H1 (cell line): Measurements from ENCODE around the gene LLGL2. TPM values are rescaled to one million over a fixed set of nuclear protein-coding genes. Genes with fewer than 3 reads are reported as not detected.

Source experiments
- CTCF ChIA-PET: fragments of 300-600 bp; sonication (Branson Sonifier 250); formaldehyde crosslinking; loops from one replicate; lab custom pipeline; 2021; ENCODE audit not compliant: partially characterized antibody; lab: Charles Lee
- POLR2A ChIA-PET: fragments of 300-600 bp; sonication (Branson Sonifier 250); formaldehyde crosslinking; loops from one replicate; lab custom pipeline; 2021; ENCODE audit warnings: inconsistent platforms; ENCODE audit not compliant: partially characterized antibody; lab: Charles Lee
- DNase-seq, 2 experiments: peaks; one replicate each; pipeline versions ENCODE4 v3.0.0 to v3.0.0-alpha.2; 2010 to 2022; ENCODE audit warnings: low spot score in 2 of 2, low read depth in 1 of 2, mixed read lengths in 1 of 2
- FAIRE-seq: peaks from 2 replicates; lab custom pipeline; 2011; peaks lifted over from hg19 to GRCh38; lab: Jason Lieb, UNC
- H2AFZ ChIP-seq: 2 replicates; pipeline ENCODE4 v1.8.1; 2012; ENCODE audit warnings: low read length, inconsistent platforms
- H2AK5ac ChIP-seq: 2 replicates; pipeline ENCODE4 v1.6.1; 2013; ENCODE audit warnings: low read depth, low read length
- H2BK120ac ChIP-seq: replicated peaks from 2 replicates; pipeline ENCODE3; 2013; ENCODE audit warnings: low read depth, low read length, inconsistent platforms
- H2BK12ac ChIP-seq: 2 replicates; pipeline ENCODE4 v1.6.1; 2013; ENCODE audit warnings: low read depth, low read length
- H2BK15ac ChIP-seq: 2 replicates; pipeline ENCODE4 v1.6.1; 2013; ENCODE audit warnings: low read length
- H2BK20ac ChIP-seq: 2 replicates; pipeline ENCODE4 v1.6.1; 2013; ENCODE audit warnings: low read length
- H2BK5ac ChIP-seq: 2 replicates; pipeline ENCODE4 v1.6.1; 2013; ENCODE audit warnings: low read depth, low read length
- H3K14ac ChIP-seq: 2 replicates; pipeline ENCODE4 v1.6.1; 2013; ENCODE audit warnings: inconsistent platforms; ENCODE audit not compliant: insufficient read length
- H3K18ac ChIP-seq: 2 replicates; pipeline ENCODE4 v1.6.1; 2013; ENCODE audit warnings: low read length; ENCODE audit errors: extremely low read depth
- H3K23ac ChIP-seq: 2 replicates; pipeline ENCODE4 v1.6.1; 2013; ENCODE audit warnings: inconsistent platforms; ENCODE audit not compliant: insufficient read length
- H3K23me2 ChIP-seq: 2 replicates; pipeline ENCODE4 v1.6.1; 2013; ENCODE audit warnings: low read depth, low read length
- H3K27ac ChIP-seq: 2 replicates; pipeline ENCODE4 v1.6.1; 2011; ENCODE audit warnings: low read depth, low read length, inconsistent platforms
- H3K27me3 ChIP-seq, 4 experiments: replicated peaks in 1 of 4; 1 replicate in 1 of 4; 2 replicates in 3 of 4; pipeline versions ENCODE4 v1.6.1 to v1.8.1; 2011 to 2013; ENCODE audit warnings: low read length in 3 of 4, mild to moderate bottlenecking in 3 of 4, inconsistent platforms in 2 of 4, mixed read lengths in 2 of 4, moderate library complexity in 1 of 4; ENCODE audit not compliant: control insufficient read depth in 3 of 4, insufficient read depth in 3 of 4; ENCODE audit errors: extremely low read depth in 1 of 4
- H3K36me3 ChIP-seq, 4 experiments: 2 replicates each; pipeline versions ENCODE4 v1.6.1 to v1.8.1; 2011 to 2013; ENCODE audit warnings: mild to moderate bottlenecking in 4 of 4, low read length in 3 of 4, moderate library complexity in 2 of 4, control low read depth in 1 of 4, inconsistent platforms in 1 of 4; ENCODE audit not compliant: insufficient read depth in 4 of 4, control insufficient read depth in 2 of 4
- H3K4ac ChIP-seq: replicated peaks from 2 replicates; pipeline ENCODE3; 2013; ENCODE audit warnings: low read length, low read depth, mixed read lengths, inconsistent platforms; ENCODE audit not compliant: insufficient read length
- H3K4me1 ChIP-seq, 4 experiments: replicated peaks in 1 of 4; 1 replicate in 1 of 4; 2 replicates in 3 of 4; pipeline versions ENCODE4 v1.6.1 to v1.8.1; 2011 to 2013; ENCODE audit warnings: low read length in 3 of 4, inconsistent platforms in 2 of 4, mixed read lengths in 1 of 4; ENCODE audit not compliant: insufficient read depth in 4 of 4, control insufficient read depth in 3 of 4
- H3K4me2 ChIP-seq, 2 experiments: 2 replicates each; pipeline versions ENCODE4 v1.6.1 to v1.8.1; 2011 to 2013; ENCODE audit warnings: low read depth in 2 of 2, low read length in 2 of 2, control low read depth in 1 of 2, inconsistent platforms in 1 of 2, mild to moderate bottlenecking in 1 of 2; ENCODE audit not compliant: insufficient read depth in 1 of 2
- H3K4me3 ChIP-seq, 4 experiments: fragments of 200-600, 300-600 bp in 1 of 4; sonication (generic), shearing (Covaris generic), sonication (Bioruptor Twin) in 1 of 4; 2 replicates each; pipeline versions ENCODE4 v1.5.1 to v1.8.1; 2011 to 2016; ENCODE audit warnings: low read length in 4 of 4, low read depth in 3 of 4, control low read depth in 2 of 4, inconsistent platforms in 2 of 4, mild to moderate bottlenecking in 2 of 4, mixed read lengths in 1 of 4, moderate library complexity in 1 of 4; ENCODE audit not compliant: insufficient read depth in 2 of 4; ENCODE audit errors: extremely low read depth in 1 of 4
- H3K56ac ChIP-seq: replicated peaks from 2 replicates; pipeline ENCODE3; 2013; ENCODE audit warnings: low read depth, mild to moderate bottlenecking, mixed read lengths, low read length, inconsistent platforms; ENCODE audit not compliant: insufficient read length
- H3K79me1 ChIP-seq: 2 replicates; pipeline ENCODE4 v1.6.1; 2013; ENCODE audit warnings: low read depth, low read length, control low read depth
- H3K79me2 ChIP-seq, 2 experiments: 2 replicates each; pipeline versions ENCODE4 v1.6.1 to v1.8.1; 2012 to 2013; ENCODE audit warnings: low read length in 2 of 2, mild to moderate bottlenecking in 2 of 2, inconsistent platforms in 1 of 2; ENCODE audit not compliant: insufficient read depth in 2 of 2, control insufficient read depth in 1 of 2
- H3K9ac ChIP-seq, 4 experiments: replicated peaks in 1 of 4; 1 replicate in 1 of 4; 2 replicates in 3 of 4; pipeline versions ENCODE4 v1.6.1 to v1.8.1; 2011 to 2013; ENCODE audit warnings: low read depth in 3 of 4, low read length in 3 of 4, control low read depth in 2 of 4, mild to moderate bottlenecking in 2 of 4, moderate library complexity in 2 of 4, inconsistent platforms in 1 of 4; ENCODE audit errors: extremely low read depth in 1 of 4
- H3K9me3 ChIP-seq, 2 experiments: 2 replicates each; pipeline versions ENCODE4 v1.6.1 to v1.8.1; 2012 to 2013; ENCODE audit warnings: mild to moderate bottlenecking in 2 of 2, moderate library complexity in 2 of 2, control low read depth in 1 of 2, inconsistent platforms in 1 of 2, low read depth in 1 of 2, low read length in 1 of 2, mixed read lengths in 1 of 2; ENCODE audit not compliant: insufficient read depth in 2 of 2
- H4K20me1 ChIP-seq, 2 experiments: replicated peaks in 1 of 2; 2 replicates each; pipeline versions ENCODE3 to v1.8.1; 2011 to 2013; ENCODE audit warnings: inconsistent platforms in 2 of 2, low read length in 2 of 2, mild to moderate bottlenecking in 1 of 2; ENCODE audit not compliant: insufficient read depth in 2 of 2, control insufficient read depth in 1 of 2
- H4K5ac ChIP-seq: 2 replicates; pipeline ENCODE4 v1.6.1; 2013; ENCODE audit warnings: low read length, low read depth, mixed read lengths, inconsistent platforms; ENCODE audit not compliant: insufficient read length
- H4K8ac ChIP-seq: 2 replicates; pipeline ENCODE4 v1.8.0; 2013; ENCODE audit warnings: mild to moderate bottlenecking, moderate library complexity, low read length, inconsistent platforms; ENCODE audit not compliant: insufficient read depth; ENCODE audit errors: extremely low read depth
- H4K91ac ChIP-seq: replicated peaks from 2 replicates; pipeline ENCODE3; 2013; ENCODE audit warnings: low read length, mixed read lengths, inconsistent platforms; ENCODE audit not compliant: insufficient read length
- PHF8 ChIP-seq: fragments of 200-600 bp; sonication (generic); conservative IDR thresholded peaks from 2 replicates; pipeline ENCODE4 v1.7.1; 2012; ENCODE audit warnings: low read depth, mild to moderate bottlenecking, inconsistent platforms, low read length, moderate library complexity
- RAD21 ChIP-seq, 2 experiments: IDR thresholded peaks in 1 of 2; conservative IDR thresholded peaks in 1 of 2; 2 replicates each; pipeline ENCODE4 v1.6.1; 2011; ENCODE audit warnings: low read depth in 2 of 2, low read length in 2 of 2, improper control_type of control experiment in 1 of 2, inconsistent platforms in 1 of 2, mild to moderate bottlenecking in 1 of 2, moderate library complexity in 1 of 2
- RNF2 ChIP-seq: fragments of 200-900, 300-1000 bp; sonication (generic); IDR thresholded peaks from 2 replicates; pipeline ENCODE4 v1.7.1; 2016; ENCODE audit warnings: borderline replicate concordance, low read depth, mild to moderate bottlenecking, antibody characterized with exemption, low read length; ENCODE audit not compliant: poor library complexity, severe bottlenecking; ENCODE audit errors: missing control alignments
- SAP30 ChIP-seq: fragments of 300-600 bp; sonication (generic); IDR thresholded peaks from 2 replicates; pipeline ENCODE4 v1.7.1; 2012; ENCODE audit warnings: low read length, moderate library complexity, mild to moderate bottlenecking, inconsistent platforms; ENCODE audit not compliant: insufficient read depth, insufficient replicate concordance
- SP1 ChIP-seq: IDR thresholded peaks from 2 replicates; pipeline ENCODE4 v1.6.1; 2011; ENCODE audit warnings: low read depth, low read length
- TBP ChIP-seq: IDR thresholded peaks from 2 replicates; pipeline ENCODE4 v1.6.1; 2011; ENCODE audit warnings: low read depth, low read length, improper control_type of control experiment
- WGBS, 2 experiments: shearing (Covaris generic) in 1 of 2; methylation state at CpG; one replicate each; pipeline versions ENCODE4 v1.1.6 to v1.1.7; 2013 to 2015; ENCODE audit warnings: low lambda C conversion rate in 2 of 2, mixed read lengths in 2 of 2, inconsistent platforms in 1 of 2, low coverage in 1 of 2, missing lambda C conversion rate in 1 of 2; ENCODE audit not compliant: insufficient replicate concordance in 2 of 2, insufficient coverage in 1 of 2, insufficient read length in 1 of 2; ENCODE audit errors: extremely low coverage in 1 of 2, missing lambda C conversion rate in 1 of 2; 5-methylcytosine and 5-hydroxymethylcytosine counted together
- polyA plus RNA-seq, 7 experiments: library from polyadenylated mRNA; depleted of rRNA in 3 of 7; stranded (reverse) in 5 of 7; unstranded in 2 of 7; fragments of >200 nt in 5 of 7; fragments of 200-250 nt in 2 of 7; gene quantifications; 1 replicate in 5 of 7; 2 replicates in 1 of 7; 4 replicates in 1 of 7; pipeline versions ENCODE4 v1.2.1 to v1.2.3, GENCODE V29; 2011 to 2013; ENCODE audit warnings: missing spikeins in 2 of 7, mixed read lengths in 2 of 7
- total RNA-seq: library from RNA; stranded (reverse); fragmentation: NEBNext Ultra II Directional; extraction: Animal tissue kit (Norgen Biotek cat#: 25700); gene quantifications from 2 replicates; pipeline ENCODE4 v1.2.1, GENCODE V29; 2021
- TF ChIP-seq, protein P1 (sequence below): IDR thresholded peaks from 2 replicates; pipeline ENCODE4 v1.6.1; 2012; ENCODE audit warnings: inconsistent platforms

Gene LLGL2
- total and polyA plus RNA-seq, 2 of the 8 experiments (the other 6 are each of a cell fraction or from before 2014, with no cell fraction given), result 64.5 to 77.1 TPM

- Histone ChIP-seq H3K4me1 (no peaks in the 10 kb centered on the region), H2AK5ac (no peak overlapping the region), H2AFZ (no peak overlapping the region), H3K9ac (no peak overlapping the region), H3K23ac (no peak overlapping the region), H3K56ac (no peak overlapping the region), H3K27ac (no peak overlapping the region), H3K9me3 (no peaks in the 10 kb centered on the region), H4K8ac (no peak overlapping the region; the same call in 1 of the 2 replicates), H3K4ac (no peak overlapping the region), H3K23me2 (no peaks in the 10 kb centered on the region), H3K14ac (no peak overlapping the region), H2BK15ac (no peak overlapping the region), H2BK120ac (no peak overlapping the region), H4K20me1 (peaks cover 1 to 2% of the 10 kb centered on the region in 2 experiments), H2BK12ac (no peak overlapping the region), H4K91ac (no peak overlapping the region), H3K18ac (no peak overlapping the region), H4K5ac (no peak overlapping the region), H3K27me3 (no peaks in the 10 kb centered on the region), H3K4me3 (no peak overlapping the region), H2BK20ac (no peak overlapping the region), H3K36me3 (peaks cover 0 to 6% (median 3%) of the 10 kb centered on the region in 4 experiments; a peak in 3 of 8 replicates), H3K4me2 (no peak overlapping the region), H2BK5ac (no peak overlapping the region), H3K79me1 (no peaks in the 10 kb centered on the region), H3K79me2 (no peaks in the 10 kb centered on the region)
- POLR2A ChIA-PET, result interaction anchor here (0.9 to 1.1 kb wide), 2 partner anchors 8 to 13 kb away, joined by 3 to 5 read pairs; no protein-coding TSS in a partner anchor
- FAIRE-seq, result no peak
- TF ChIP-seq SAP30 (no peak), PHF8 (no peak), TBP (no peak), RAD21 (IDR thresholded peaks at IDR 0.05 in 1 of 2, conservative IDR thresholded peaks at IDR 0.05 in 1 of 2; ENCODE audit: low read depth in 2 of 2, low read length in 2 of 2) (no peak), RNF2 (no peak), SP1 (no peak)
- TF ChIP-seq, protein P1, sequence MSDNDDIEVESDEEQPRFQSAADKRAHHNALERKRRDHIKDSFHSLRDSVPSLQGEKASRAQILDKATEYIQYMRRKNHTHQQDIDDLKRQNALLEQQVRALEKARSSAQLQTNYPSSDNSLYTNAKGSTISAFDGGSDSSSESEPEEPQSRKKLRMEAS, result no peak
- DNase-seq, result no peak
- WGBS, 2 experiments, result 97% methylated on average over 30 of the region's 35 CpGs; no CpG with 5 or more reads in 1 of the 2 experiments
- CTCF ChIA-PET, result interaction anchor here (1.0 kb wide), 1 partner anchor 11 kb away, joined by 3 read pairs; no protein-coding TSS in a partner anchor
These were observed 44.7 kb downstream of the LLGL2 start for GRCh38 chr17:75570034-75570676.
